ENCODE measurements around the gene NAA25. TPM values are rescaled to one million over a fixed set of nuclear protein-coding genes. Genes with fewer than 3 reads are reported as not detected.
A peak's percentile ranks its signal among the peaks of the same experiment; 100 is the strongest.

NAA25 gene
- total RNA-seq, result 10 to 100 TPM; 14.3 to 19.7 TPM

- no peaks in the 10 kb centered on the region for H3K9me3 ChIP-seq
- no peaks in the 10 kb centered on the region for H3K36me3 ChIP-seq
- peak within 1 kb of the TSS; percentile 83 to 95 for H3K9ac ChIP-seq (ENCODE audit: low read depth in 2 of 2, low read length in 2 of 2)
- intact Hi-C loops (cut with DNase I), result no loop called here
- H3K4me3 ChIP-seq, result peak within 1 kb of the TSS; percentile 91
- no peaks in the 10 kb centered on the region for H3K27me3 ChIP-seq
- H3K4me1 ChIP-seq, result peaks cover 15% of the 10 kb centered on the region
- peak within 1 kb of the TSS; percentile 97 for H3K27ac ChIP-seq
- peak; percentile 93 for DNase-seq
- TF ChIP-seq CTCF (IDR thresholded peaks at IDR 0.05), result no peak
Measured at GRCh38 chr12:112108202-112109079, at the start of gene NAA25. NAA25 (minus strand) TSS chr12:112108783; CDS start chr12:112108773, 10 bp downstream.

- intact Hi-C loops (cut with DNase I), result no loop called here
- Histone ChIP-seq H3K27ac (no peak overlapping the region), H3K4me3 (no peak overlapping the region), H3K4me1 (no peaks in the 10 kb centered on the region), H3K9me3 (no peaks in the 10 kb centered on the region), H3K9ac (ENCODE audit: low read depth in 2 of 2, low read length in 2 of 2) (no peak overlapping the region), H3K36me3 (peaks cover 21% of the 10 kb centered on the region), H3K27me3 (no peaks in the 10 kb centered on the region)
- TF ChIP-seq CTCF (IDR thresholded peaks at IDR 0.05), result no peak
- DNase-seq, result no peak
Measured at GRCh38 chr12:112153893-112154219, 45.3 kb upstream of the NAA25 start.

- no peak for TF ChIP-seq CTCF (IDR thresholded peaks at IDR 0.05)
- intact Hi-C loops (cut with DNase I), result no loop called here
- Histone ChIP-seq H3K4me3 (no peak overlapping the region), H3K27me3 (no peaks in the 10 kb centered on the region), H3K36me3 (peaks cover 25% of the 10 kb centered on the region), H3K9ac (ENCODE audit: low read depth in 2 of 2, low read length in 2 of 2) (no peak overlapping the region), H3K27ac (no peak overlapping the region), H3K4me1 (no peaks in the 10 kb centered on the region), H3K9me3 (no peaks in the 10 kb centered on the region)
- no peak for DNase-seq
Measured at GRCh38 chr12:112153181-112153892, 44.8 kb upstream of the NAA25 start.

- DNase-seq, result no peak
- Histone ChIP-seq H3K4me3 (no peak overlapping the region), H3K9ac (ENCODE audit: low read depth in 2 of 2, low read length in 2 of 2) (no peak overlapping the region), H3K27ac (no peak overlapping the region), H3K9me3 (no peaks in the 10 kb centered on the region), H3K27me3 (no peaks in the 10 kb centered on the region), H3K4me1 (no peaks in the 10 kb centered on the region), H3K36me3 (peaks cover 29% of the 10 kb centered on the region)
- no peak for TF ChIP-seq CTCF (IDR thresholded peaks at IDR 0.05)
- intact Hi-C loops (cut with DNase I), result no loop called here
Measured at GRCh38 chr12:112151766-112152541, 43.4 kb upstream of the NAA25 start.

- Histone ChIP-seq H3K9me3 (no peaks in the 10 kb centered on the region), H3K4me3 (no peak overlapping the region), H3K27ac (no peak overlapping the region), H3K4me1 (no peaks in the 10 kb centered on the region), H3K36me3 (peaks cover 38% of the 10 kb centered on the region), H3K9ac (ENCODE audit: low read depth in 2 of 2, low read length in 2 of 2) (no peak overlapping the region), H3K27me3 (no peaks in the 10 kb centered on the region)
- intact Hi-C loops (cut with DNase I), result no loop called here
- TF ChIP-seq CTCF (IDR thresholded peaks at IDR 0.05), result no peak
- DNase-seq, result no peak
Measured at GRCh38 chr12:112149596-112149995, 41.0 kb upstream of the NAA25 start.
